KMS-11 (cell line): ENCODE data around the gene RTN4IP1.

Source experiments
- H2AFZ ChIP-seq: fragments of 200-600 bp; sonication (generic); 2 replicates; pipeline ENCODE4 v1.6.1; 2016; ENCODE audit warnings: antibody characterized with exemption, mixed run types, low read depth
- H3K27ac ChIP-seq: fragments of 200-600 bp; sonication (generic); 2 replicates; pipeline ENCODE4 v1.6.1; 2016; ENCODE audit warnings: mild to moderate bottlenecking, mixed run types
- H3K27me3 ChIP-seq: fragments of 200-600 bp; sonication (generic); 2 replicates; pipeline ENCODE4 v1.6.1; 2017; ENCODE audit warnings: mild to moderate bottlenecking, low read depth, mixed run types, moderate library complexity; ENCODE audit not compliant: insufficient read depth
- H3K36me3 ChIP-seq: fragments of 200-600 bp; sonication (generic); 2 replicates; pipeline ENCODE4 v1.6.1; 2017; ENCODE audit warnings: mild to moderate bottlenecking, mixed run types; ENCODE audit not compliant: insufficient read depth
- H3K4me1 ChIP-seq: fragments of 200-600 bp; sonication (generic); 2 replicates; pipeline ENCODE4 v1.6.1; 2016; ENCODE audit warnings: mild to moderate bottlenecking, low read depth, mixed run types; ENCODE audit not compliant: poor library complexity, severe bottlenecking
- H3K4me2 ChIP-seq: fragments of 200-600 bp; sonication (generic); 2 replicates; pipeline ENCODE4 v1.7.0; 2016; ENCODE audit warnings: mild to moderate bottlenecking, mixed run types
- H3K4me3 ChIP-seq: fragments of 200-600 bp; sonication (generic); IDR thresholded peaks from 2 replicates; pipeline ENCODE4 v1.6.1; 2017; ENCODE audit warnings: low read depth, low read length, mixed read lengths; ENCODE audit not compliant: insufficient read depth
- H3K79me2 ChIP-seq: fragments of 200-600 bp; sonication (generic); 2 replicates; pipeline ENCODE4 v1.6.1; 2016; ENCODE audit warnings: low read depth, mixed run types; ENCODE audit not compliant: insufficient read depth
- H3K9ac ChIP-seq: fragments of 200-600 bp; sonication (generic); 2 replicates; pipeline ENCODE4 v1.6.1; 2016; ENCODE audit warnings: mild to moderate bottlenecking, mixed run types
- H4K20me1 ChIP-seq: fragments of 200-600 bp; sonication (generic); 2 replicates; pipeline ENCODE4 v1.6.1; 2016; ENCODE audit warnings: mild to moderate bottlenecking, mixed run types; ENCODE audit not compliant: insufficient read depth
- TF ChIP-seq, protein P1 (sequence below): fragments of 200-600 bp; sonication (generic); conservative IDR thresholded peaks from 2 replicates; pipeline ENCODE4 v1.6.1; 2017; ENCODE audit warnings: low read depth, mild to moderate bottlenecking, antibody characterized with exemption, low read length, moderate library complexity, mixed read lengths

The RTN4IP1 gene

DNA sequence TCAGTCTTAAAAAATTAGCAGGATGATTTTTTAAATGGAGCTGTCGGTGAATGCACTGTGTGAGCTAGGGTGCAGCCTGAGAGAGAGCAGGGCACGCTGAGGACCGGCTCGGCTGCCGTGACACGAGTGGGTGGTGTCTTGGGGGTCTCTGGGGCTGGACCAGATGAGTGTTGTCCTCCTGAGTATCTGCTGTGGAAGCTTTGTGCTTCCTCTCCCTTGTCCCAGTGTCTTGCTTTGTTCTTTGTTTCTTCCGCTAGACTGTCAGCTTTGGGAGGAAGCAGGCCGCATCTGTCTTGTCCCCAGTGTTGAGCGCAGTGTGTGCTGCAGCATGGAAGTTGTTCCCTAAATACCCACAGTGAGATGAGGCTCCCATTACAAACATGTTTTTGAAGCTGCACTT, 89.4 kb downstream of the RTN4IP1 start:
- TF ChIP-seq, protein P1, sequence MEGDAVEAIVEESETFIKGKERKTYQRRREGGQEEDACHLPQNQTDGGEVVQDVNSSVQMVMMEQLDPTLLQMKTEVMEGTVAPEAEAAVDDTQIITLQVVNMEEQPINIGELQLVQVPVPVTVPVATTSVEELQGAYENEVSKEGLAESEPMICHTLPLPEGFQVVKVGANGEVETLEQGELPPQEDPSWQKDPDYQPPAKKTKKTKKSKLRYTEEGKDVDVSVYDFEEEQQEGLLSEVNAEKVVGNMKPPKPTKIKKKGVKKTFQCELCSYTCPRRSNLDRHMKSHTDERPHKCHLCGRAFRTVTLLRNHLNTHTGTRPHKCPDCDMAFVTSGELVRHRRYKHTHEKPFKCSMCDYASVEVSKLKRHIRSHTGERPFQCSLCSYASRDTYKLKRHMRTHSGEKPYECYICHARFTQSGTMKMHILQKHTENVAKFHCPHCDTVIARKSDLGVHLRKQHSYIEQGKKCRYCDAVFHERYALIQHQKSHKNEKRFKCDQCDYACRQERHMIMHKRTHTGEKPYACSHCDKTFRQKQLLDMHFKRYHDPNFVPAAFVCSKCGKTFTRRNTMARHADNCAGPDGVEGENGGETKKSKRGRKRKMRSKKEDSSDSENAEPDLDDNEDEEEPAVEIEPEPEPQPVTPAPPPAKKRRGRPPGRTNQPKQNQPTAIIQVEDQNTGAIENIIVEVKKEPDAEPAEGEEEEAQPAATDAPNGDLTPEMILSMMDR: no peak
- no peaks in the 10 kb centered on the region for H3K79me2 ChIP-seq
- H3K27ac ChIP-seq: no peak overlapping the region
- H3K36me3 ChIP-seq: no peaks in the 10 kb centered on the region
- no peaks in the 10 kb centered on the region for H3K4me1 ChIP-seq
- no peak overlapping the region for H3K4me2 ChIP-seq
- H2AFZ ChIP-seq: no peak overlapping the region
- H4K20me1 ChIP-seq: no peaks in the 10 kb centered on the region
- H3K27me3 ChIP-seq: no peaks in the 10 kb centered on the region
- H3K9ac ChIP-seq: no peak overlapping the region
- H3K4me3 ChIP-seq: no peak overlapping the region

DNA sequence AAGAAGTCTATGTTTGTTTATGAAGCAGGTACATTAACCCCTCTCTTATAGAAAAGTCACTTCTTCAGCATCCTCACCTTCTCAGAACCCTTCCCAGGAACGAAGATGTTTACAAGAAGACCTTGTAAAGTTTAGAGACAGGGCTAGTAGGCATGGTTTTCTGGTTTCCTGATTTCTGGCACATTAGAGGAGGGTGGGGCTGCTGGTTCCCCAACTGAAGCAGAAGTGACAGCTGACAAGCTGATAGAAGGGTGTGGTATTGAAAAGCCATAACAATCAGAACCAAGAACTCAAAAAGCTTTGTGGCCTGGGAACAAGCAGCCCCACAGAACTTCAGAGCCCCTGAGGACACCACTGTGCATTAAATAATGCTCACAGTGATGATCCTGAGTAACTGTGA, 91.2 kb downstream of the RTN4IP1 start:
- H3K4me2 ChIP-seq: no peak overlapping the region

DNA sequence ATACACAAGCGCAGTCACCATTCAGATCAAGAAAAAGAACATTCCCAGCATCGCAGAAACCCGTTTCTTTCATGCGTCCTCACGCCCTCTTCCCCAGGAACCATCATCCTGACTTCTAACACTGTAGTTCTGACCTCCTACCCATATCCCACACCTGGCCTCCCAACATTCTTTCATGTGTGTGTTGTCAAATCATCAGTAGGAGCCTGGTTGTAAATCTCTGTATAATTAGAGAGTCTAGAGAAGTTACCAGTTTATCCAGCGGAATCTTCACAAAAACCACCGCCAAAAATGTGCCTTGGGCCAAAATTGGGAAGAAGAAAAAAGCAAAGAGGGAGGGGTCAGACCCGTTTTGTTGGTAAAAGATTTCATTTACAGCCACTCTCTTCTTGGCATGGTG, 91.6 kb downstream of the RTN4IP1 start:
- no peak overlapping the region for H3K27ac ChIP-seq
- no peaks in the 10 kb centered on the region for H3K4me1 ChIP-seq
- H3K27me3 ChIP-seq: no peaks in the 10 kb centered on the region
- H3K9ac ChIP-seq: no peak overlapping the region
- TF ChIP-seq, protein P1: no peak
- H3K4me2 ChIP-seq: no peak overlapping the region
- H4K20me1 ChIP-seq: no peaks in the 10 kb centered on the region
- no peaks in the 10 kb centered on the region for H3K79me2 ChIP-seq
- no peak overlapping the region for H3K4me3 ChIP-seq
- H2AFZ ChIP-seq: no peak overlapping the region
- no peaks in the 10 kb centered on the region for H3K36me3 ChIP-seq

More for the DNA sequence above, 91.2 kb downstream of the RTN4IP1 start:
- no peak overlapping the region for H2AFZ ChIP-seq
- H3K4me3 ChIP-seq: no peak overlapping the region
- no peaks in the 10 kb centered on the region for H3K36me3 ChIP-seq
- H3K27ac ChIP-seq: no peak overlapping the region
- H3K9ac ChIP-seq: no peak overlapping the region
- H3K4me1 ChIP-seq: no peaks in the 10 kb centered on the region
- H3K27me3 ChIP-seq: no peaks in the 10 kb centered on the region
- no peaks in the 10 kb centered on the region for H3K79me2 ChIP-seq
- H4K20me1 ChIP-seq: no peaks in the 10 kb centered on the region
- TF ChIP-seq, protein P1: no peak

DNA sequence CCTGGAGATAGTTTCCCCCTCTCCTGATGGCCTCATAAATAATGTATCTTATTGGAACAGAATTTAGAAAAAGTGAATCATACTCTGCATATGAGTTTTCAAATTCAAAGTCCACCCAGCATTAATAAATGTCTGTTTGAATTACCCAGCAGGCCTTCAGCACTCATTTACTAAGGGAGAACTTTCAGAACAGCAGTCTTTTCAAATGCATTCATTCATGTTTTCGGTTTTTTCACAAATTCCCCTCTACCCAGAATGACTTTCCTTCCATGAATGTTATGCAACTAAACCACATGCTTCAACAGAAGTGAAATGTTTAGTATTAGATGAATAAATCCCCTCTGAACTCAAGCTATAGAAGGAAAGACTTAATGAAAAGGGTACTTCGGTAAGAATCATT, 92.4 kb downstream of the RTN4IP1 start:
- no peaks in the 10 kb centered on the region for H3K27me3 ChIP-seq
- H3K79me2 ChIP-seq: no peaks in the 10 kb centered on the region
- no peak overlapping the region for H3K27ac ChIP-seq
- no peak overlapping the region for H3K4me2 ChIP-seq
- TF ChIP-seq, protein P1: no peak
- H2AFZ ChIP-seq: no peak overlapping the region
- no peaks in the 10 kb centered on the region for H4K20me1 ChIP-seq
- no peaks in the 10 kb centered on the region for H3K4me1 ChIP-seq
- H3K4me3 ChIP-seq: no peak overlapping the region
- no peaks in the 10 kb centered on the region for H3K36me3 ChIP-seq
- no peak overlapping the region for H3K9ac ChIP-seq
